Tibial nerve (tissue), 4 donors: ENCODE measurements around the gene FIG4.

Experiments used
- EP300 ChIP-seq, 2 donors: sonication (generic); formaldehyde crosslinking; IDR thresholded peaks; one replicate each; pipeline ENCODE4 v1.6.1; 2017; ENCODE audit warnings: antibody characterized with exemption in 2 of 2, mild to moderate bottlenecking in 1 of 2
- TF ChIP-seq, protein P1 (sequence below), 5 experiments: fragments of 200-600 bp in 3 of 5; fragments of 450-650 bp in 2 of 5; sonication (generic) in 3 of 5; IDR thresholded peaks; one replicate each; pipeline ENCODE4 v1.5.1; 2016 to 2019; ENCODE audit warnings: antibody characterized with exemption in 5 of 5, mild to moderate bottlenecking in 3 of 5, moderate library complexity in 2 of 5

DNA sequence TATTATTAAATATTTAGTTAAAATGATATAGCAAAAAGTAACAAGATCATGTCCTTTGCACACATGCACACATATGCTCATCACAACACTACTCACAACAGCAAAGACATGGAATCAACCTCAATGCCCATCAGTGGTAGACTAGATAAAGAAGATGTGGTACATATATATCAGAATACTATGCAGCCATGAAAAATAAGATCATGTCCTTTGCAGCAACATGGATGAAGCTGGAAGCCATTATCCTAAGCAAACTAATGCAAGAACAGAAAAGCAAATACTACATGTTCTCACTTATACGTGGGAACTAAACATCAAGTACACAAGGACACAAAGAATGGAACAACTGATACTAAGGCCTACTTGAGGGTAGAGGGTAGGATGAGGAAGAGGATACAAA is 14.4 kb upstream of the FIG4 start:
- TF ChIP-seq, protein P1, sequence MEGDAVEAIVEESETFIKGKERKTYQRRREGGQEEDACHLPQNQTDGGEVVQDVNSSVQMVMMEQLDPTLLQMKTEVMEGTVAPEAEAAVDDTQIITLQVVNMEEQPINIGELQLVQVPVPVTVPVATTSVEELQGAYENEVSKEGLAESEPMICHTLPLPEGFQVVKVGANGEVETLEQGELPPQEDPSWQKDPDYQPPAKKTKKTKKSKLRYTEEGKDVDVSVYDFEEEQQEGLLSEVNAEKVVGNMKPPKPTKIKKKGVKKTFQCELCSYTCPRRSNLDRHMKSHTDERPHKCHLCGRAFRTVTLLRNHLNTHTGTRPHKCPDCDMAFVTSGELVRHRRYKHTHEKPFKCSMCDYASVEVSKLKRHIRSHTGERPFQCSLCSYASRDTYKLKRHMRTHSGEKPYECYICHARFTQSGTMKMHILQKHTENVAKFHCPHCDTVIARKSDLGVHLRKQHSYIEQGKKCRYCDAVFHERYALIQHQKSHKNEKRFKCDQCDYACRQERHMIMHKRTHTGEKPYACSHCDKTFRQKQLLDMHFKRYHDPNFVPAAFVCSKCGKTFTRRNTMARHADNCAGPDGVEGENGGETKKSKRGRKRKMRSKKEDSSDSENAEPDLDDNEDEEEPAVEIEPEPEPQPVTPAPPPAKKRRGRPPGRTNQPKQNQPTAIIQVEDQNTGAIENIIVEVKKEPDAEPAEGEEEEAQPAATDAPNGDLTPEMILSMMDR (IDR thresholded peaks at IDR 0.05), result no peak
- TF ChIP-seq EP300 (IDR thresholded peaks at IDR 0.05), result no peak
